GM23338 (cell line): ENCODE results near the gene PIGR.

Source experiments
- CREB1 ChIP-seq: fragments of 250-450 bp; sonication (Bioruptor Pico); IDR thresholded peaks from 2 replicates; pipeline ENCODE4 v1.5.0; 2020; ENCODE audit warnings: low read depth, mild to moderate bottlenecking, moderate library complexity
- CTCF ChIP-seq, 2 experiments: fragments of 200-600 bp in 1 of 2; sonication (generic) in 1 of 2; conservative IDR thresholded peaks; 2 replicates each; pipeline versions ENCODE4 v1.5.1 to v1.6.1; 2016 to 2017; ENCODE audit warnings: antibody characterized with exemption in 2 of 2, low read depth in 2 of 2, mild to moderate bottlenecking in 2 of 2, moderate library complexity in 1 of 2
- ETS1 ChIP-seq: IDR thresholded peaks from 2 replicates; pipeline ENCODE4 v1.6.1; 2016; ENCODE audit warnings: antibody characterized with exemption
- EZH2 ChIP-seq: fragments of 200-600 bp; sonication (generic); IDR thresholded peaks from one replicate; pipeline ENCODE4 v1.8.0; 2017; ENCODE audit warnings: antibody characterized with exemption, mild to moderate bottlenecking, low read depth; ENCODE audit not compliant: unreplicated experiment
- EZH2phosphoT487 ChIP-seq: fragments of 200-600 bp; sonication (generic); IDR thresholded peaks from one replicate; pipeline ENCODE4 v1.8.1; 2018; ENCODE audit warnings: antibody characterized with exemption; ENCODE audit not compliant: unreplicated experiment
- JUNB ChIP-seq: IDR thresholded peaks from one replicate; pipeline ENCODE4 v1.6.1; 2016; ENCODE audit warnings: antibody characterized with exemption; ENCODE audit not compliant: unreplicated experiment
- NANOG ChIP-seq: IDR thresholded peaks from 2 replicates; pipeline ENCODE4 v1.6.1; 2016; ENCODE audit warnings: antibody characterized with exemption, borderline replicate concordance
- POLR2AphosphoS5 ChIP-seq: IDR thresholded peaks from 2 replicates; pipeline ENCODE4 v1.6.1; 2016; ENCODE audit warnings: antibody characterized with exemption, low read depth
- REST ChIP-seq: IDR thresholded peaks from one replicate; pipeline ENCODE4 v1.6.1; 2018; ENCODE audit warnings: antibody characterized with exemption; ENCODE audit not compliant: unreplicated experiment
- STAT1 ChIP-seq: IDR thresholded peaks from one replicate; pipeline ENCODE4 v1.6.1; 2016; ENCODE audit warnings: antibody characterized with exemption; ENCODE audit not compliant: unreplicated experiment
- ZNF114 ChIP-seq: fragments of 250-450 bp; sonication (Bioruptor Pico); IDR thresholded peaks from 2 replicates; pipeline ENCODE4 v1.5.0; 2020; ENCODE audit warnings: mild to moderate bottlenecking, moderate library complexity
- ZNF331 ChIP-seq: fragments of 250-450 bp; sonication (Bioruptor Pico); IDR thresholded peaks from 2 replicates; pipeline ENCODE4 v1.5.0; 2020; ENCODE audit warnings: low read depth, mild to moderate bottlenecking, moderate library complexity
- ZNF462 ChIP-seq: fragments of 250-450 bp; sonication (Bioruptor Pico); IDR thresholded peaks from 2 replicates; pipeline ENCODE4 v1.5.0; 2020; ENCODE audit warnings: mild to moderate bottlenecking, moderate library complexity

GRCh38 chr1:206944703-206945102 is 1.6 kb downstream of the PIGR start:
- no peak for TF ChIP-seq EZH2
- TF ChIP-seq CTCF (conservative IDR thresholded peaks at IDR 0.05; ENCODE audit: low read depth in 2 of 2), result no peak
- TF ChIP-seq POLR2AphosphoS5, result no peak
- TF ChIP-seq EZH2phosphoT487, result no peak
- no peak for TF ChIP-seq REST
- TF ChIP-seq CREB1 (CRISPR knock-in tag), result no peak
- no peak for TF ChIP-seq JUNB
- no peak for TF ChIP-seq STAT1
- no peak for TF ChIP-seq ETS1
- TF ChIP-seq NANOG, result no peak
- no peak for TF ChIP-seq ZNF114
- no peak for TF ChIP-seq ZNF462 (CRISPR knock-in tag)
- TF ChIP-seq ZNF331 (CRISPR knock-in tag), result no peak
